K562 (cell line): ENCODE data around the gene SHH.

ENCODE experiments used
- RFX5 ChIP-seq: IDR thresholded peaks from 2 replicates; pipeline ENCODE4 v1.6.1; 2011; ENCODE audit warnings: low read depth, mild to moderate bottlenecking, improper control_type of control experiment, low read length
- ZFX ChIP-seq: sonication (generic); formaldehyde crosslinking; IDR thresholded peaks from 2 replicates; pipeline ENCODE4 v1.8.0; 2022; ENCODE audit warnings: mild to moderate bottlenecking, missing genetic modification reagents, moderate library complexity

DNA sequence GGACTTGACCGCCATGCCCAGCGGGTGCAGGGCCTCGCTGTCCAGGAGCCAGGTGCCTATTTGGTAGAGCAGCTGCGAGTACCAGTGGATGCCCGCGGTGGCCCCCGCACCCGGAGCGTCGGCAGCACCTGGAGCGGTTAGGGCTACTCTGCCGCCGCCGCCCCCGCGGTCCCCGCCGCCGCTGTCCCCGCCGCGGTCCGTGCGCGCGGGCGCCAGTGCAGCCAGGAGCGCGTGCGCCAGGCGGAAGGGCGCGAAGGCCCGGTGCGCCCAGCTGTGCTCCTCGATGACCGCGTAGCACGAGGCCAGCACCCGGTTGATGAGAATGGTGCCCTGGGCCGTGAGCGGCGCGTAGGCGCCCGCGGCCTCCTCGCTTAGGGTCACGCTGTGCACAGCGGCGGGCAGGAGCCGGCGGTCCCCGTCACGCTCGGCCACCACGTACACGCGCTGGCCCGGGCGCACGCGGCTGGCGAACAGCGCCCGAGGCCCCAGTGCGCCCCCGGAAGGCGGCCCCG, 9.3 kb downstream of the SHH start:
- no peak for TF ChIP-seq ZFX
- no peak for TF ChIP-seq RFX5
